GM21528 (cell line): ENCODE data around the gene NPY4R2.
"Not testable (repeated sequence)": the region's sequence is repeated elsewhere in the genome, so short reads cannot be mapped to it uniquely, and the experiment has no call there.

Experiments
- ATAC-seq: cut with Tn5 transposase; IDR thresholded peaks from one replicate; pipeline ENCODE4 v1.9.1; 2021; ENCODE audit warnings: mild to moderate bottlenecking, moderate library complexity; ENCODE audit not compliant: unreplicated experiment, low FRiP score

Gene NPY4R2, protein sequence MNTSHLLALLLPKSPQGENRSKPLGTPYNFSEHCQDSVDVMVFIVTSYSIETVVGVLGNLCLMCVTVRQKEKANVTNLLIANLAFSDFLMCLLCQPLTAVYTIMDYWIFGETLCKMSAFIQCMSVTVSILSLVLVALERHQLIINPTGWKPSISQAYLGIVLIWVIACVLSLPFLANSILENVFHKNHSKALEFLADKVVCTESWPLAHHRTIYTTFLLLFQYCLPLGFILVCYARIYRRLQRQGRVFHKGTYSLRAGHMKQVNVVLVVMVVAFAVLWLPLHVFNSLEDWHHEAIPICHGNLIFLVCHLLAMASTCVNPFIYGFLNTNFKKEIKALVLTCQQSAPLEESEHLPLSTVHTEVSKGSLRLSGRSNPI

DNA sequence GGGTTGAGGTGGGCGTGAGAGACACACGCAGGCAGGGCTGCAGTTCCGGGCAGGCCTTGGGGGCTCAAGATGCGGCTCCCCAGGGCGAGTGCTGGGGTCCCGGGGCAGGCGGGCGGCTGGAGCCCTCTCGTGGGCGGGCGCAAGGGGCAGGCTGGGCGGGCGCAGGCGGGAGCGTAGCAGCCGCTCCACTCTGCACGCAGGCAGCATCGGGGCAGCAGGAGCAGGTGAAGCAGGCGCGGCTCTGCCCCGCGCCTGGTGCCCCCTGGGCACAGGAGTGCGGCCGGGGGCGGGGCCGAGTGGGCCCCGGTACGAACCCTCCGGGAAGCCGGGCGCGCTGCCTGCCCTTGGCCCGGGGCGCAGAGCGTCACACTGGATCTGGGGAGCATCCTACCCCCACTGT is at the start of gene NPY4R2:
NPY4R2 (plus strand) TSS at position 188 of the 400 bp plus-strand sequence. CDS start 3,326 bp downstream, outside the sequence.
- not testable (repeated sequence) for ATAC-seq

DNA sequence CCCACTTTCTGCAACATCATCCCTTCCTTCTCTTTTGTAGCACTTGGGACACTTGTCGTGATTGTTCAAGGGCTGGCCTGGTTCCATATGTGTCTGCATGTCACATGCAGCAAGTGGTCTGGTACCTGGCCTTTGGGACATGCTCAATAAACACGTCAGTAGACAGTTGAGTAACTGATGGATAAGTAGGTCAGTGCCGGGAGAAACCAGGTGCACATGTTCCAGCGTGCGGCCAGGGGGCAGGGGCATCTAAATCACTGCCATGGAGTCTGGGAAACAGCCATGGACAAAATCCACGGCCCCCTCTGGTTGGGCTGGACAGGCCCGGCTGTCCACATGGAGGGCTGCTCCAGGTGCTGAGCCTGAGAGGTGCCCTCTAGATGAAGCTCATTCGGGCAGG is 47.6 kb upstream of the NPY4R2 start:
- ATAC-seq = not testable (repeated sequence)

DNA sequence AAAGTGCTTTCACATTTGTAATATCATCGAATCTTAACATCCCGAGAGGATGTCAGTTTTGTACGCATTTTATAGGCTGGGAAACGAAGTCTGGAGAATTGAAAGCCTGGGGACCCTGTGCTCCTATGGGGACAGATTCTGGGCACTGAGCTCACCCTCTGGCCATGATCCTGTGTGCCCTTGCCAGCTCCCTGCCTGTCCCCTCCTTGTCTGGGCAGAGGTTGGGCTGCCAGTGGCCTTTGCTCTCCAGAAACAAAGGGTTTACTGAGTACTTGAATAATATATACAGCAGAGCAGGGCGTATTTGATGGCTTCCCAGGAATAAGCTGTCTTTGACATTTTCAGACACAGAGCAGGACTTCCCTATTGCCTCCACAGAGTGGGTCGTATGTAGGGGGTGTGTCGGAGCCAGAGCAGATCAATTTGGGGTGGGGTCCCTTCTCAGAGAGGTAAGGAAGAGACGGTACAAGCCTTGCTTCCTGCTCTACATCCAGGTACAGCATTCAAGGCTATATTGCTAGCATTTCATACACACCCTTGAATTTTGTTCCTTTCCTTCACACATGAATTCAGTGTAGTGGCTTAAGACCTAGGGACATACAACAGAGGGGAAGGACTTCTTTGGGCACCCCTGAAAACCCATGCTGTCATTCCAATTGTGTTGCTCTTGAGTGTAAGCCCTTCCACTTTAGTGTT is 46.8 kb upstream of the NPY4R2 start:
- ATAC-seq = not testable (repeated sequence)

- ATAC-seq = not testable (repeated sequence)
These were observed 46.2 kb upstream of the NPY4R2 start for GRCh38 chr10:47872236-47872635.

DNA sequence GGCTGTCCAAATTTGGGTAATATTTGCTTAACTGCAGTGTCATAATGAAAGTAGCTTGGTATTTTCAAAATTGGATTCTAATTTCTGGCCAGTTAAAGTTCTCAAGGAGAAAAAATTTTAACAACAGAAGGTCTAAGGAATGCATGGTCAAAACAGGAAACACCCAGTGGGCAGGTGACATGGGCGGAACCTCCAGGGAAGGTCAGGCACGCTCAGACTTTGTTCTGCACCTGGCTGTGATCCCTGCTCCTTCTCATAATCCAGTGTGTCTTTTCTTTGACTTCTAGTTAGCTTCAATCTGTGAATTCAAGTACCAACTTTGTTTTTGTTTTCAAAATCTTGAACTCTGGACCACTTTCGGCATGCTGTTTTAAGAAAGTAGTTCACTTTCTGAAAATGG is 34.2 kb upstream of the NPY4R2 start:
- ATAC-seq = not testable (repeated sequence)

GRCh38 chr10:47884934-47885333 is 33.5 kb upstream of the NPY4R2 start:
- ATAC-seq = not testable (repeated sequence)

GRCh38 chr10:47886356-47886755 is 32.1 kb upstream of the NPY4R2 start:
- not testable (repeated sequence) for ATAC-seq

GRCh38 chr10:47886827-47887226 is 31.6 kb upstream of the NPY4R2 start:
- ATAC-seq = not testable (repeated sequence)

GRCh38 chr10:47890737-47891136 is 27.7 kb upstream of the NPY4R2 start:
- not testable (repeated sequence) for ATAC-seq

GRCh38 chr10:47892494-47893261 is 25.8 kb upstream of the NPY4R2 start:
- ATAC-seq = not testable (repeated sequence)

DNA sequence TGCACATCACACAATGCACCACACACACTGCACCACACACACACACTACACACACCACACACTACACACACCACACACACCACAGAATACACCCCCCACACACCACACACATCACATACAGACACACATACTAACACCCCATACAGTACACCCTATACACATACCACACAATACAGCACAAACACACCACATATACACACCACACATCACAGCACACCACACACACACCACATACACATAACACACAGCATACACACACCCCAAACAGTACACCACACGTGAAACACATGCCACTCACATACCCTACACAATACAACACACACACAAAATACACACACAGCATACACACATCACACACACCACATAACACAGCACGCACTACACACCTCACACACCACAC is 23.9 kb upstream of the NPY4R2 start:
- ATAC-seq = not testable (repeated sequence)

DNA sequence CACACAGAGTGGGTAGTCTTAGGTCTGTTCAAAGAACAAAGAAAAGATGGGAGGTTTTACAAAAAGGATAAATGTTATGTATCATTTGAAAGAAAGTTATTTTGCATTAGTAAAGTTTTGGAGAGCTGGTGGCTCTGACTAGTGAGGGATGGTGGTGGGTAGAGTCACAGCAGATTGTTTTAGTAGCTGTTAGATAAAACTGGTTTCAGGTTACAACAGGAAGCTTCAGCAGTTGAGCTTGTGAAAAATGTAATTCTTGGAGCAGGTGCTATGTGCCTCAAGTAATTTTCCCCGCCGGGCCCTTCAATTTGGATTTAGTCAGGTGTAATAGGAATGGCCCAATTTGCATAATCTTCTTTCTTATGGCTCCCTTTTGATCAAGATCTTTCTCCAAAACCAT is 20.6 kb upstream of the NPY4R2 start:
- not testable (repeated sequence) for ATAC-seq

- ATAC-seq = not testable (repeated sequence)
These were observed 9.1 kb upstream of the NPY4R2 start for GRCh38 chr10:47909333-47909732.

DNA sequence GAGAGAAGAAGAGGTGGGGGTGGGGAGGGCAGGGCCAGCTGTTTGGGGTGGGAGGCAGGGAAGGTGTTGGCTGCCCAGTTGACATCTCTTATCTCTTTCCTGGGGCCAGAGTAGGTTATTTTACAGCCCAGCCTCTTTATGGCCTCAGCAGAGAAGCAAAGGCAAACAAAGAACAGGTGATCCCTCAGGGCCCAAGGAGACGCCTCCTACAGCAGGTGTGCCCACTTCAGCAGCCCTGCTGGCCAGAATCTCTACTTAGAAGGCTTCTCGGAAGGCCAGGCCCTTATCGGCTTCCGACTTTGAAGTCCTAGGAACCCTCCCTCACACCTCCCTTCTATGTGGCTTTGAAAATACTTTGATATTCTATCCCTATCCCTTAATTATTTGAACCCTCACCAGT is 8.0 kb upstream of the NPY4R2 start:
- ATAC-seq = not testable (repeated sequence)

GRCh38 chr10:47914052-47914451 is 4.4 kb upstream of the NPY4R2 start:
- not testable (repeated sequence) for ATAC-seq

- not testable (repeated sequence) for ATAC-seq
These were observed 2.5 kb upstream of the NPY4R2 start for GRCh38 chr10:47915849-47916548.

DNA sequence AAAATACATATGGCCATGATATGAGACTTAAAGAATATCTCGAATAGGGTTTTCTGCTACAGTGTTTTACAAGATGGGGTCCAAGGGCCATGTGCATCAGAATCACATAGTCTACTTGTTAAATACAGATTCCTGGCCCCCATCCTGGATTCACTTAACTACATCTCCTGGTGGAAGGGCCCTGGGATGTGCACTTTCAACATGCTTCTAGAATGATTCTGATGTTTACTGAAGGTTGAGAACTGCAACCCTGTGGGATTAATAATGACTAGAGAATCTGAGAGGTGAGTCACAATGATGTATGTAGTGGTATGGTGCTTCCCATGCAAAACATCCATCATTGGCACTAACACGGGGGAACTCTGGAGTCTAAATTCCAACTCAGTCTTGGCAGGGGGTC is 2.1 kb downstream of the NPY4R2 start:
- ATAC-seq = not testable (repeated sequence)

GRCh38 chr10:47922503-47922902 is 4.0 kb downstream of the NPY4R2 start:
- not testable (repeated sequence) for ATAC-seq

- ATAC-seq = not testable (repeated sequence)
These were observed 6.2 kb downstream of the NPY4R2 start for GRCh38 chr10:47924628-47925027.
